ENCODE results near the gene EPYC. TPM values are rescaled to one million over a fixed set of nuclear protein-coding genes. Genes with fewer than 3 reads are reported as not detected.

The EPYC gene
- polyA plus RNA-seq, 1 experiment, result 0.11 TPM

DNA sequence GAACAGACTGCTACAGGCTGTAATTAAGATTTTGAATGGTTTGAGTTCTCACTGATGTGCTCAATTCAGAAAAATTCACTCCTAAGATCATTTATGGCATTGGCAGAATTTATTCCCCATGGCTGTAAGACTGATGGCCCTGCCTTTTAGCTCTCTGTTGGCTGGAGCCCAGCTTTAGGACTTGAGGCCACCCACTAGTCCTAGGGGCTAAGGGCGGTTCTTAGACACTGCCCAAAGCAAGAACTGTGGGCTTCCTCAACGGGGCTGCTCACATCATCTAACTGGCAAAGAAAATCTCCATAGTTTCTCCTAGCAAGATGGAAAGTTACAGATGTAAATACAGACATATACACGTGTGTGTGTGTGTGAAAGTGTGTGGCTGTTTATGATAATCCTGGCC, 46.4 kb downstream of the EPYC start:
- Histone ChIP-seq H3K9me3 (ENCODE audit: control insufficient read depth, insufficient read depth, low read length) (peaks cover 16% of the 10 kb centered on the region), H3K27me3 (ENCODE audit: control insufficient read depth, insufficient read depth, low read length) (no peaks in the 10 kb centered on the region), H3K27ac (ENCODE audit: low read depth, low read length) (no peak overlapping the region), H3K4me3 (ENCODE audit: low read depth, low read length) (no peak overlapping the region)
- CTCF ChIA-PET, result interaction anchor here (0.6 to 2.3 kb wide), 18 partner anchors 10 to 444 kb away, joined by 3 to 18 read pairs (median 4); partner anchors contain the start of gene LUM
- DNase-seq (ENCODE audit: low read depth, low spot score), result no peak
- POLR2A ChIA-PET, result no interaction called here
- TF ChIP-seq, protein P1, sequence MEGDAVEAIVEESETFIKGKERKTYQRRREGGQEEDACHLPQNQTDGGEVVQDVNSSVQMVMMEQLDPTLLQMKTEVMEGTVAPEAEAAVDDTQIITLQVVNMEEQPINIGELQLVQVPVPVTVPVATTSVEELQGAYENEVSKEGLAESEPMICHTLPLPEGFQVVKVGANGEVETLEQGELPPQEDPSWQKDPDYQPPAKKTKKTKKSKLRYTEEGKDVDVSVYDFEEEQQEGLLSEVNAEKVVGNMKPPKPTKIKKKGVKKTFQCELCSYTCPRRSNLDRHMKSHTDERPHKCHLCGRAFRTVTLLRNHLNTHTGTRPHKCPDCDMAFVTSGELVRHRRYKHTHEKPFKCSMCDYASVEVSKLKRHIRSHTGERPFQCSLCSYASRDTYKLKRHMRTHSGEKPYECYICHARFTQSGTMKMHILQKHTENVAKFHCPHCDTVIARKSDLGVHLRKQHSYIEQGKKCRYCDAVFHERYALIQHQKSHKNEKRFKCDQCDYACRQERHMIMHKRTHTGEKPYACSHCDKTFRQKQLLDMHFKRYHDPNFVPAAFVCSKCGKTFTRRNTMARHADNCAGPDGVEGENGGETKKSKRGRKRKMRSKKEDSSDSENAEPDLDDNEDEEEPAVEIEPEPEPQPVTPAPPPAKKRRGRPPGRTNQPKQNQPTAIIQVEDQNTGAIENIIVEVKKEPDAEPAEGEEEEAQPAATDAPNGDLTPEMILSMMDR (IDR thresholded peaks at IDR 0.05; ENCODE audit: low read depth, low read length), result no peak

GRCh38 chr12:90954921-90955320, 49.9 kb downstream of the EPYC start, which contains the start of gene CCER1:
TSS of gene CCER1 (minus strand) at chr12:90955176. CDS start at chr12:90954742, 434 bp downstream.
- H3K9me3 ChIP-seq (ENCODE audit: control insufficient read depth, insufficient read depth, low read length), result peaks cover 16% of the 10 kb centered on the region
- POLR2A ChIA-PET, result no interaction called here
- H3K4me3 ChIP-seq (ENCODE audit: low read depth, low read length), result no peak within 1 kb of the TSS
- no peaks in the 10 kb centered on the region for H3K27me3 ChIP-seq (ENCODE audit: control insufficient read depth, insufficient read depth, low read length)
- CTCF ChIA-PET, result no interaction called here
- TF ChIP-seq, protein P1 (IDR thresholded peaks at IDR 0.05; ENCODE audit: low read depth, low read length), result no peak
- no peak within 1 kb of the TSS for H3K27ac ChIP-seq (ENCODE audit: low read depth, low read length)
- DNase-seq (ENCODE audit: low read depth, low spot score), result no peak

DNA sequence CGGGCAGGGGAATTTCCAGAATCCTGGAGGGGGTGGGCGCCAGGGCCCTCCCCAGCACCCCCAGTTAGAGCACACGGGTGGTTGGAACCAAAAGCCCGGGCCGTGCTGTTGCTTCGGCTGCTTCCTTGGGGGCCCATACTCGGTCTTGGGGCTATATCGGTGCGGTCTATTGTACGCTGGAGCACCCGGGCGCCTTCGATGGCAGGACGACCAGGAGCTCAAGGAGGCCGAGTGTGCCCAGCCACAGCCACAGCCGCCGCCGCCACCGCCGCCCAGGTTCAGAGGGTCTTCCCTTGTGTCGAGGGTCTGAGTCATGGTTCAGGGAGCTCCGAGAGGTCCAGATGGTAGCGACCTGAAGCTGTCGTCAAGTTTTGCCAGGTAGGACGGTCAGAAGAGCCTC, 50.3 kb downstream of the EPYC start:
- H3K27ac ChIP-seq (ENCODE audit: low read depth, low read length), result no peak overlapping the region
- no peaks in the 10 kb centered on the region for H3K27me3 ChIP-seq (ENCODE audit: control insufficient read depth, insufficient read depth, low read length)
- DNase-seq (ENCODE audit: low read depth, low spot score), result no peak
- TF ChIP-seq, protein P1 (IDR thresholded peaks at IDR 0.05; ENCODE audit: low read depth, low read length), result no peak
- ChIA-PET POLR2A (no interaction called here), CTCF (no interaction called here)
- H3K4me3 ChIP-seq (ENCODE audit: low read depth, low read length), result no peak overlapping the region
- peaks cover 16% of the 10 kb centered on the region for H3K9me3 ChIP-seq (ENCODE audit: control insufficient read depth, insufficient read depth, low read length)

- no peak overlapping the region for H3K4me3 ChIP-seq (ENCODE audit: low read depth, low read length)
- POLR2A ChIA-PET, result no interaction called here
- TF ChIP-seq, protein P1 (IDR thresholded peaks at IDR 0.05; ENCODE audit: low read depth, low read length), result no peak
- no peak overlapping the region for H3K27ac ChIP-seq (ENCODE audit: low read depth, low read length)
- H3K9me3 ChIP-seq (ENCODE audit: control insufficient read depth, insufficient read depth, low read length), result peaks cover 16% of the 10 kb centered on the region
- no peaks in the 10 kb centered on the region for H3K27me3 ChIP-seq (ENCODE audit: control insufficient read depth, insufficient read depth, low read length)
- CTCF ChIA-PET, result interaction anchor here (0.9 to 1.6 kb wide), 2 partner anchors 11 to 408 kb away, joined by 5 to 6 read pairs; no protein-coding TSS in a partner anchor
- no peak for DNase-seq (ENCODE audit: low read depth, low spot score)
These were observed 50.8 kb downstream of the EPYC start for GRCh38 chr12:90953956-90954421.

DNA sequence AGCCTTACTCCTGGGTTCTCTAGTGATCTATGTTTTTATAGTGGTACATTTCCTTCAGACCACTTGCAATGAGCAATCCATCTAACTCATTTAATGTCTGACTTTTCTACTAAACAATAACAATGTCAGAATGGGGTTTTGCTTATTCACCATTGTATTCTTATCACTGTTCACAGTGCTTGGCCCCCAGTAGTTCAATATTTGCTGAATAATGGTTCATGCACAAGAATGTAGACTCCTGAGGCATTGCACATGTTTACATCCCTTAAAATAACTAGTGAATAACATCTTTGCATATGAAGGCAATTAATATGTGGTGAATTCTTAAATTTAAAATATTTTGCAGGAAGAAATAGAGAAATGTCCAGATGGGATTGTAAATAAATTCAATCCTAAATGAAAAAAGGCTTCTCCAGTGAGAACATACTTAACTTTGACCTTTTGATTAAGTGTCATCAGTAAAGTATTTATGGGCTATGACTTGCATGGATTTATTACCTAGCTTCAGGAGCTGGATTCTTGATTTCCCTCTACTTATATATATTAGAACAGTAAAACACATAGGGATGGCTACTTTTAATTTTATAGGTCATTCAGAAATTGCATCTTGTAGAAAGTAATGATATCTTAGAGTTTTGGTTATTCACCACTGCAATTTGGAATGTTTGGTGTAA, 53.2 kb downstream of the EPYC start:
- TF ChIP-seq, protein P1 (IDR thresholded peaks at IDR 0.05; ENCODE audit: low read depth, low read length), result no peak
- Histone ChIP-seq H3K27me3 (ENCODE audit: control insufficient read depth, insufficient read depth, low read length) (no peaks in the 10 kb centered on the region), H3K9me3 (ENCODE audit: control insufficient read depth, insufficient read depth, low read length) (peaks cover 16% of the 10 kb centered on the region), H3K4me3 (ENCODE audit: low read depth, low read length) (no peak overlapping the region), H3K27ac (ENCODE audit: low read depth, low read length) (no peak overlapping the region)
- ChIA-PET POLR2A (no interaction called here), CTCF (interaction anchor here (0.7 to 3.2 kb wide), 3 partner anchors 10 to 97 kb away, joined by 3 to 9 read pairs (median 3); no protein-coding TSS in a partner anchor)
- DNase-seq (ENCODE audit: low read depth, low spot score), result no peak
